CD4-positive, alpha-beta T cell treated with Interleukin-2 at 100 ng/mL for 4 hours (primary cell): Measurements from ENCODE around the gene NENF.

Experiments
- DNase-seq: peaks from one replicate; pipeline ENCODE4 v3.0.0-alpha.2; 2020; ENCODE audit warnings: low spot score

The NENF gene

DNA sequence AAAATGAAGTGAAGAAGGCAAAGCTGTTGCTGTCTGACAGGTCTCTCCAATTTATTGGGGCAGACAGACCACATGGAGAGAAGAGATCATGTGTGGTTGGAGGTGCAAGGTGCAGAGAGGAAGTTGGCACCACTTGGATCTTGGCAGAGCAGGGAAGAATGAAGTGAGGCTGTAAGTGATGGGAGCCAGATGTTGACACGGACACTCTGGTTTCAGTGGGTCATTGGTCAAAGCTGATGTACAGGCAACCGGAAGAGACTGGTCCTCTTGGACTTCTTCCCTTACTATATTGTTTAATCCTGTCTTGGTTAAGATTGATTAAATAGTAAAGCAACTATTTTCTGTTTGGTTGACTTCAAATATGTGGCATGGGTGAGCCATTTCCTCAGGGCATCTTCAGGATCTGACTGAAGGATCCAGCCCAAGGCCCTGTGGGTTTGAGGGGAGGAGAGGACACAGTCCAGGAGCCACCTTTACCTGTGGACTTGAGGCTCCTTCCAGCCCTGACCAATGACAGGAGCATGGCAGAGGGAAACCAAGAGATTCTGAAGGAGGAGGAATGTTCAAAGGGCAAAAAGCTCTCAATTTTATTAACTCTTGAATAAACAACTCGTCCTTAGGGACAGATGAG lies 49.4 kb downstream of the NENF start:
- no peak for DNase-seq

DNA sequence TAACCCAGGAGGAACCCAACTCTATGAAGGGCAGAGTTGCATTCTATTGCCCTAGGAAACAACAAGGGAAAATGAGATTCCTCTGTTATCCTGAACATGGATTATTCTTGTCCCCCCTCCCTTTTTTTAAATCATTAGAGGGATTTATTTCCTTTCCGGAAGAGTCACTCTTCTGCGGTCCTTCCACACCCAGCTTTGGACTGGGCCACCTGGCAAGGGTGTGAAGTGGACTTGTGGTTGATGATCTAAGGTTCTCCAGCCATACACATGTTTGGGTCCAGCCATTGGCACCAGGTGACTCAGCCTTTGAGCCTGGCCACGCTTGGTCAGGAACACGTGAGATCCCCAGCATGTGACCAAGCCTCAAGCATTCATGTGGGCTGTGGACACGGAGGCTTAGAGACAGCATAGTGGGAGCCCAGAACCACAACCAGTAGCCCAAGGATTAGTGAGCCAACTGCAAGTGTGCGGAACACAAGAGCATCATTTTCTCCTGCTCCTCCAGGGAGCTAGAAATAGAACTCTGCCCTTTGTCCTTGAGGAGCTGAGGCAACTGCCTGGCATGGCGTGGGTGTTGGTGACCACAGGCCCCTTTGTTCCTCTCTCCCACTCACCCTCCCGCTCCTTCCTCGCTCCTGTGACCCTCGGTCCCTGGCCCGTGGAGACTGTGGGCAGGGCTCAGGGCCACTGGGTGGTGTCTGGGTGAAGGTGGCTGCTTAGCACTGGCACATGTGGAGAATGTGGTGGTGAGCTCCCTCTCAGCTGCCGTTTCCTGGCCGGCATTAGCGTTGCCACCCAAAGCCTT lies 50.1 kb downstream of the NENF start:
- DNase-seq = no peak

DNA sequence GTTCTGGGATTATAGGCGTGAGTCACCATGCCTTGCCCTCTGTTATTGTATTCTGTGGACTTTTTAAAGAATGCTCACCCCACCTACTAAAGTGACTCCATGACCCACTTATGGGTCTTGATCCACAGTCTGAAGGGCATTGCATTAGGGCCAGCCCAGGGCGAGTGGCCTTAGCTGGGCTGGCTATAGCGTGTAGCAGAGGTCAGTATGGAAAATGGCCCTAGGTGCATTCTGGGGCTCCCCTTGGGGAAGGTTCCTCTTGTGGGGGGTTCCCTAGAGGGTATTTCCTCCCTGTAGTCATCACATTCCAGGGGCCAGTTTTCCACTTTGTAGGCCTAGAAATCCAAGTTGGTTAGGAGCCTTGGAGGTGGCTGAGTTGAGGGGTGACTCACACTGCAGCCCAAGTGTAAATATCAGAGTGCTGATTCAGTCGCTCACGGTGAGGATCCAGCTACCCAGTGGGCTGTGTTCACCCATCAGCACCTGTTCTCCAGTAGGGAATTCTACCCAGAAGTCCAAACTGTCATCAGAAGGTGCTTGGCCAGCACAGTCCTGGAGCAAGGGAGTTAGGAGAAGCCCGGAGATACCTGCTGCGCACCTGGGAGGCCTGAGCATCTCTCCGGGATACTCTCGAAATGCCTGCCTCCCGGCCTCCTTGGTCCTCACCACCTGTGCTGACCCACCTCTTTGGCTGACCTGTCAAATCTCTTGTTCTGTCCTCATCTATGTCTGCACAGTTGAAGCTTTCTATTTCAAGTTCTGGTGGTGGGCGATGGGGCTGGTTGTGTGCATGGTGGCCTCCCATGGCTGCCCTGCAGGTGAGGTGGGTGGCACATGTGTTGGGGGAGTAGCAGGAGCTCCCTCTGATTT lies 52.2 kb downstream of the NENF start:
- DNase-seq = no peak

DNA sequence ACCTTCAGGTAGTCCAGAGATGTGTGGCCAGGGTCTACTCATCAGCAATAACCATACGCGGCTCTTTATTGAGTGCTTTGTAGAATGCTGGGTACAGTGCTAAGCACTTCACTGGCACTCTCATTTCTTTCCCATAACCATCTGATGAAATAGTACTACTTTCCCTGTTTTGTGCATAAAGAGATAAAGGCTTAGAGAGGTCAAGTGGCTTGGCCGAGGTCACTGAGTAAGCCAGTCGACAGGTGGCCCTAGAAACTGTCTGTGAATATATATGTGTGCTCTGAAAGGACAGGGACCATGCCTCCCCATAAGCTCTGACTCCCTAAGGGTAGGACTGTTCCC lies 52.8 kb downstream of the NENF start:
- no peak for DNase-seq

DNA sequence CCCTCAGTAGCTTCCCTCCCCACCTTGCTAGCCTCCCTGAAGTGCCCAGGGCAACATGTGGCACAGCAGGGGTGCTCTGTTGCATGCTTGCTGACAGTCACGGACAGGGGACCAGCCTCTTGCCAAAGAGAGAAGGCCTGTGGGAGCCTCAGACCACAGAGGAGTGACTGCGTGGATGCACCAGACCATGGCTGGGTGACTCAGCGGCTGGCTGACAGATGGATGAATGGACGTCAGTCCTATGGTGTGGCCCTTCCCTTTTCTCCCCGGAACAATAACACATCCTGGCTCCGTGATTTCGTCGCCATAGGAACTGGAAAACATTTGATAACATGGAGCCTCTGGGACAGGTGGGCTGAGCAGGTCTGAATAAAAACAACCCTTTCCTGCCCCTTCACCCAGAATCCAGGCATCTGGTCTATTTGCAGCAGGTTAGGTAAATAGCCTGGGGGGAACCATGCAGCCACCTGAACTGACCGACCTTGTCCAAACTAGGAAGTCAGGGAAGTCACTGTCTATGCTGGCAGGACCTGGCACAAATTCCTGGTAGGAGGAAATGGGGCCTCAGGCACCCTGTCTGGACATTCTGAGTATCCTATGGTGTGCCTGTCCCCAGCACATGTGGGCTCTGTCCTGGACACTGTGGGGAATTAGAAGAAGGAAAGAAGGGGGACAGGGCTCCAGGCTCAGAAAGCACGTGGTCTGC lies 53.3 kb downstream of the NENF start:
- DNase-seq = peak; percentile 0

DNA sequence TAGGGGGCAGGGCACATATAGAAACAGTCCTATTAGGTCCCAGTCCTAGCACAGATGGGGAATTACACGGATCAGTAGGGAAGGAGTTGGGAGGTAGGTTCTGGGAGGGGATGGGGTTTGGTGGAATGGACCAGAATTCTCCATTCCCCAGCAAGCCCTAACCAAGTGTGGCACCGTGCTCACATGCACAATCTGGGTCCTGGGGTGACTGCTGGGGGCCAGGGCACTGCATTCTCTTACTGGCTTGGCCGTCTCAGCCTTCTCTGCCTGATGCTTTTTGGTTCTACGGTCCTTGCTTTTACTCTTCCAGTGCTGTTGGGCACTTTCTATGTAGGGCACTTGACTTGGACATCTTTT lies 53.9 kb downstream of the NENF start:
- DNase-seq = no peak

DNA sequence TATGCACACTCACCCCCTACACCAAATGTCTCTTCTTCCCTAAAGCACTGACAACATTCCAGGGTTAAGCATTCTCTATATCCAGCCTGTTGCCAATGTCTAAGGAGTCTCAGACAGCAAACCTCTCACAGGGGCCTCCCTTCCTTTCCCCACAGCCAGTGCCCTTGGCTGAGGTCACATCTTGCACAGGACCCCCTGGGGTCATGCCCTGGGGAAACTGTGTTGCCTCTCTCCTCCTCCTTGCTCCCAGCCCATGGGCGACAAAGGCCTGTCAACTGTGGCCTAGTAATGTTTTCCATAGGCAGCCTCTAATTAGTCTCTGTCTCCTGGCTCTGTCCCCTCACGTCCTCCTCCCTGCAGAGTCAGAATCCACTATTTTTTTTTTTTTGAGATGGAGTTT lies 54.6 kb downstream of the NENF start:
- no peak for DNase-seq

DNA sequence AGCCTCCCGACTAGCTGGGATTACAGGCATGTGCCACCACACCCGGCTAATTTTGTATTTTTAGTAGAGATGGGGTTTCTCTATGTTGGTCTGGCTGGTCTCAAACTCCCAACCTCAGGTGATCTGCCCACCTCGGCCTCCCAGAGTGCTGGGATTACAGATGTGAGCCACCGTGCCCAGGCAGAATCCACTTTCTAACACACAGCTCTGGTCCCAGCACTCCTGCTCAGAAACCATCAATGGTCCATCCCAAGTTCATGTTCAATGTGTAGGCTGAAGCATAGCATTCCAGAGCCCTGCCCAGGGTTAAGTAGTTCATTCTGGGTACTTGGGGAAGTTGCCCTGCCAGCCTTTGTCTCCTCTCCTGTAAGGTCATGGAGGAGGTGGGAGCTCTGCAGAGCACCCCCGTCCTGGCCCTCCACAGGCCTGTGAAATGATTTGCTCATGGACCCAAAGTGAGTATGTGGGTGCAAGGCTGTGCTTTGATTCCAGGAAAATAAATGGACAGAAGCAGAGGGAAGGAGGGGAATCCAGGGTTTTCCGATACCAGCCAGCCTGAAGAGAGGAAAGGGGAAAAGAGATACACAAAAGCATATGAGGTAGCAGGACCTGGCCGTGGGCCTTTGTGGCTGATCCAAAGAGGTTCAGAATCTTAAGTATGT lies 55.2 kb downstream of the NENF start:
- no peak for DNase-seq

DNA sequence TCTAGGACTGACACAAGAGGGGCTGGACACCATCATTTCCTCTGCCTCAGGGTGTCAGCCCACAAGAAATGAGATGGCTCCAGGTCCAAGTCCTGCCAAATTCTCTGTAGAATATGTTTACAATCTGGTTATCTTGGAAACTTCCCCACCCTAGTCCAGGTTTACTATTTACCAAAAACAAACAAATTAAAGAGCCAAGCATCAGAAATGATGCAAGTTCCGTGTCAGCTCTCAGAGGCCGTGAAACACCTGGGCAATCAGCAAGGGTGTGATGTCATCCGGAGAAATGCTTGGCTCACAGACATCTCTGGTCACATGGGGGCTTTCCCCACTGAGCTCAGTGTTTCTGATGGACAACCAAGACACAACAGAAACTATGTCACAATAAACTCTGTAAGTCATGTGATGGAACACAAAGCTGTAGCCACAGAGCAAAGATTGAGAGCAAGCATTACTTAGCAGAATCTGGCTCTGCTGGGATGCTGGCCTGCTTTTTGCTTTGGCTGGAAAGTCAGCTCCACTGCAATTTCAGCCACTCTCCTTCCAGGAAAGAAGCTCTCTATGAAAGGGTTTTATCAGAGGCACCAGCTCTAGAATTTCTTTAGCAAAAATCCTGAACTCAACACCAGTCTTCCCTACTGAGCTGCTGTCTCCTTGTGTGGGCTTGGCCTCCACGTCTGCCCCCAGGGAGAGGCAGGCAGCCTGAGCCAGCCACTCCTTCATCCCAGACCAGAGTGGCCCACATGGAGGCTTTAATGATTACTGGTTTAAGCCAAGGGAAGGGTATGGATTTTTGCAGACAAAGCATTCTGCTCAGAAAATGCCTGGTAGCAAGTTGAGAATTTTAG lies 55.9 kb downstream of the NENF start:
- no peak for DNase-seq

DNA sequence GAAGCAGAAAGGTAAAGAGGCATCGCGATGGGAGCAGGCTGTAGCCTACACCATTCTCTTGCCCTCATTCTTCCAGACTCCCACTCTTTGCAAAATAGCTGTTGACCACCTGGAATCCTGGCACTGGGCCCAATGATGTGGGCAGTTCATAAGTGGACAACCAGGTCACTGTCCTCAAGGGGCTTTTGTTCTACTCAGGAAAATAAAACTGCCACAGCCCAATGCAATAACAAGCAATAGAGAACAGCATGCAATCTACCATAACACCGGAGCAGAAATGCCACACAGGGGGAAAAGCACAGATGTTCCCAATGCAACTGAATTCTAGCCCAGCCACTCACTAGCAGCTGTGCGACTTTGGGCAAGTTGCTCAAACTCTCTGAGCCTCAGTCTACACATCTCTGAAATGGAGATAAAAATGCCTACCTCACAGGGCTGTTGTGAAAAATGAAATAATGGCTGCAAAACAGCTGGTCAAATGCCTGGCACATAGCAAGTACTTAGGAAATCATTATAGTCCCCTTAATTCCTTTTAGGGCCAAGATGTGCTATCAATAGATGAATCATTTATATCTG lies 56.7 kb downstream of the NENF start:
- no peak for DNase-seq

DNA sequence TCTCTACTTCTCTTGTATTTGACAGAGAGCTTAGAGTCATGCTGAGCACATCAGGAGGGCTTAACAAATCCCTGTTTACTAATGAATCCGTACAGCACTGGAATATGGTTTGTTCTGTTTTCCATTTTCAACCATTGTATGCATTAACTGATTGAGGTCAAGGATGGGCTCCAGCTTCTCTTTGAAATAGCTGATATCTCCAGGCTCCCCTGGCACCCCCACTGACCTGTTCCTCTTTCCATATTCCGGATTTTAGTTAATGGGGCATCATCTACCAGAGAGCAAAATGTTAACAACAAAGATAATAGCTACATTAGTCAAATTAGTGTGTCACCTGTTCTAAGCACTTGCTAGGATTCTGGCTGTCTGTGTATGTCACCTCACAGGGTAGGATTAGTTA lies 57.6 kb downstream of the NENF start:
- no peak for DNase-seq

DNA sequence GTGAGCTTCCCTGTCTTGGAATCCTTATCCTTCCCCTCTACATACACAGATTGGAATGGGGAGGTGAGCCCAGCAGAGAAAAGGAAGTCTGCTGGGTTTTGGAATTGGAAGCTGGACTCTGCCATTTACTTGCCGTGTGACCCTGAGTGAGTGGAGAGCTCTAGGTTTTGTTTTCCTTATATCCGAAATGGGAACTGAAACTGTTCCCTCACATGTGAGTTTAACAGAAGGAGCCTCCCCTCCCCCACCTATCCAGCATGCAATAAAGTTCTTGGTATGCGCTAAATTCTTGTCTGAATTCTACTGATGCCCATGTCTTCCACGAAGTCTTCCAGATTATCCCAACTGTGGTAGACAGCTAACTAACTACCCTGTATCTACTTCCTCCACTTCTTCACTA lies 58.7 kb downstream of the NENF start:
- DNase-seq = no peak
